ENCODE results near the gene LRP11. TPM values are rescaled to one million over a fixed set of nuclear protein-coding genes. Genes with fewer than 3 reads are reported as not detected.
A peak's percentile ranks its signal among the peaks of the same experiment; 100 is the strongest.

LRP11 gene
- total and polyA plus RNA-seq, 2 of the 13 experiments (the other 11 are each of a cell fraction or from before 2014, with no cell fraction given): 32.4 to 48.9 TPM

- TF ChIP-seq E2F2 (CRISPR knock-in tag; IDR thresholded peaks at IDR 0.05; ENCODE audit: borderline replicate concordance): no peak
- 0 out of 2 replicates have a peak, but pooled peaks have one; percentile 29 for TF ChIP-seq ZNF720 (CRISPR knock-in tag; IDR thresholded peaks at IDR 0.05)
- peak; percentile 43; the same call in 1 of the 2 replicates for TF ChIP-seq ZMAT3 (CRISPR knock-in tag; conservative IDR thresholded peaks at IDR 0.05)
- TF ChIP-seq JUN (CRISPR knock-in tag; IDR thresholded peaks at IDR 0.05): peak; percentile 76; the same call in 1 of the 2 replicates
- peak; percentile 75; the same call in 1 of the 2 replicates for TF ChIP-seq ZMYM3 (CRISPR knock-in tag; IDR thresholded peaks at IDR 0.05)
- TF ChIP-seq FOXK2 (IDR thresholded peaks at IDR 0.05): peak; percentile 30; the same call in 1 of the 2 replicates
- peak; percentile 24; the same call in 1 of the 2 replicates for TF ChIP-seq ZNF441 (CRISPR knock-in tag; IDR thresholded peaks at IDR 0.05; ENCODE audit: borderline replicate concordance)
- peak; percentile 89 for TF ChIP-seq TEAD3 (CRISPR knock-in tag; optimal IDR thresholded peaks at IDR 0.05; ENCODE audit: borderline replicate concordance)
- peak; percentile 84; the same call in 1 of the 2 replicates for TF ChIP-seq REPIN1 (CRISPR knock-in tag; IDR thresholded peaks at IDR 0.05; ENCODE audit: borderline replicate concordance, low read depth)
- TF ChIP-seq POGZ (CRISPR knock-in tag; IDR thresholded peaks at IDR 0.05): peak; percentile 74
- peak; percentile 94 for TF ChIP-seq ZNF691 (CRISPR knock-in tag; IDR thresholded peaks at IDR 0.05; ENCODE audit: borderline replicate concordance, low read depth)
- TF ChIP-seq ZBTB40 (IDR thresholded peaks at IDR 0.05): no peak
- peak; percentile 37; the same call in 1 of the 2 replicates for TF ChIP-seq ZBTB40 (CRISPR knock-in tag; IDR thresholded peaks at IDR 0.05)
- TF ChIP-seq ZNF574 (CRISPR knock-in tag; IDR thresholded peaks at IDR 0.05): peak; percentile 76
- TF ChIP-seq MZF1 (CRISPR knock-in tag; IDR thresholded peaks at IDR 0.05; ENCODE audit: borderline replicate concordance): no peak
- 0 out of 2 replicates have a peak, but pooled peaks have one; percentile 34 for TF ChIP-seq ZNF782 (CRISPR knock-in tag; IDR thresholded peaks at IDR 0.05; ENCODE audit: borderline replicate concordance)
Measured at GRCh38 chr6:149831308-149831820, 32.8 kb downstream of the LRP11 start (continued).
